NCI-H2196 (cell line): ENCODE data around the gene RBM3.

Experiments used
- DNase-seq: peaks from one replicate; lab custom pipeline; 2025; ENCODE audit not compliant: unreplicated experiment; lab: John Stamatoyannopoulos, UW

The RBM3 gene

DNA sequence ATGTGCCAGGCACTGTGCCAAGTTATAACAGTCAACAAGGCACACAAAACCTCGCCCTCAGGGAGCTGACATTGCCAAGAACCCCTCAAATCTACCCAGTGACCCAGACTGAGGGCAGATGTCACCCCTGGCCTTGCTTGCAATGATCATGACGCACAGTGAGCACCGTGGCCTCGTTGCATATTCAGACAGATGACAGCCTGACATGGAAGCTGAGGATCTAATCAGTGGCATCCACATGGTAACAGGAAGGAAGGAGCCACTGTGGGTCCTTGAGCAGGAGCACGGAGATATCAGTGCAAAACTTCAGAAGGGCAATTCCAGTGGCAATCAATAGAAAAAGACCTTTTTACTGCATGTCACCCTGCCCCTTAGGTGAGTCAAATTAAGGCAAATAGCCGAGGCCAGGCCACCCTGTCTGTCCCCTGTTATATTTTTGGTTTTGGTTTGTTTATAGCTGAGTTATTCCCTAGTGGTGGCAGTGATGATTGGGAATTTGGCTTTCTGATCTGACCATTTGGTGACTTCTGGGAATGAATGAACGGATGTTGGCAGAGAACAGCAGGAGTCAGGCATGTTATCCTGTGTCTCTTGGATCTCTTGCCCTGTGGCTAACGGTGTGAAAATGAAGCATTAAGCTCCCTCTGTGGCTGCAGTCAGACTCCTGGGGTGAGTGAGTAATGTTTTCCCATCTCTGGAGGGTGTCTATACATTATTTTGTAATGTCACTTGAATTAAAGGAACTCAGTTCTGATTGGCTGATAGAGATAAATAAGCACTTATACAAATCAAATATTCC is 43.5 kb downstream of the RBM3 start:
- DNase-seq, result no peak

DNA sequence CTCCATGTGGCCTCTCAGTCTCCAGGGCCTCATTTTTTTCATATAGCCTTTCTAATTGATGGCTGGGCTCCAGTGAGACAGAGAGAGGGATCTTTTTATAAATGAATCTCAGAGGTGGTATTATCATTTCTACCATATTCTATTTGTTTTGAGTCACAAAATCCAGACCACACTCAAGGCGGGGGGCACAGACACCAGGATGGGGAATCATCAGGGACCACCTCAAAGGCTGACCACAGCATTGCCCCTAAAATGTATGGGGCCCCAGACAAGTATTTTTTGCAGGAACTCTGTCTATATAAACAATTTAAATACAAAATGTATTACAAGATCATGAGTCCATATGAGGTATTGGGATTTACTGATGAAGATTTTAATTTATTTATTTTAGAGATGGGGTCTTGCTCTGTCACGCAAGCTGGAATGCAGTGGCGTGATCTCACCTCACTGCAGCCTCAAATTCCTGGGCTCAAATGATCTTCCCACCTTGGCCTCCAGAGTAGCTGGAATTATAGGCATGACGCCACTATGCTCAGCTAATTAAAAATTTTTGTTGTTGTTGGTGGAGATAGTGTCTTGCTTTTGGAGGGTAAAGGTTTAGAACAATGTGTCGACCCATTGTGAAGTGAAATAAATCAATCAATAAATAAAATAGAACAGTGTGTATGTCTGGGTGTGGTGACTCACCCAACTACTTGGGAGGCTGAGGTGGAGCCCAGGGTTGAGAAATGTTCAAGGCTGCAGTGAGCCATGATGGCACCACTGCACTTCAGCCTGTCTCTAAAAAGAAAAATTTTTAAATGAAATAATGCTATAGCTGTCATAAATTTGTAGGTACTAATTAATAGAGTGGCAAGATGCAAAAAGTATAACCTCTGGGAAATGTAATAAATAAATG is 52.4 kb downstream of the RBM3 start:
- no peak for DNase-seq
